ENCODE data around the gene NFILZ. TPM values are rescaled to one million over a fixed set of nuclear protein-coding genes. Genes with fewer than 3 reads are reported as not detected.

Gene NFILZ
- total and polyA plus RNA-seq, 2 of the 8 experiments (the other 6 are each of a cell fraction or from before 2014, with no cell fraction given): not detected

DNA sequence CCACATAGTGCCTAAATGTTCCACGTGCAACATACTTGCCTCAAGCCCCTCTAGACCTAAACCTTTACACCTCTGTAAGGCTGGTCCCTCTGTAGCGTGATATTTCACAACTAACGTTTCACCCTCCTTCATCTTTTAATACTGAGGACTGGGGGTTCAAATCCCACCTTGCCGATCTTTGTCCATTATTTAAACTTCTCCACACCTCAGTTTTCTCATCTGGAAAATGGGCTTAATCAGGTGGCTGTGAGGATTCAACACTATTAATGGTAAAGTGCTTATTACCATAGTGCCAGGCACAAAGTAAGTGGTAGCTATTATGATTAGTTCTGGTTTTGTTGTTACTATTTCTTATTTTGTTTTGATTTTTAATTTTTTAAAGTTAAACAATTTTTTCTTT, 12.4 kb upstream of the NFILZ start:
- H3K23ac ChIP-seq (ENCODE audit: insufficient read length): no peak overlapping the region
- no peak overlapping the region for H2AK5ac ChIP-seq (ENCODE audit: low read depth, low read length)
- no peak overlapping the region for H3K56ac ChIP-seq (replicated peaks; ENCODE audit: insufficient read length, low read depth, low read length)
- no peaks in the 10 kb centered on the region for H4K20me1 ChIP-seq (replicated peaks in 1 of 2; ENCODE audit: control insufficient read depth in 1 of 2, insufficient read depth in 2 of 2, low read length in 2 of 2)
- DNase-seq (ENCODE audit: low read depth in 1 of 2, low spot score in 2 of 2): no peak
- no peak overlapping the region for H2BK15ac ChIP-seq (ENCODE audit: low read length)
- no peak overlapping the region for H2AFZ ChIP-seq (ENCODE audit: low read length)
- H3K14ac ChIP-seq (ENCODE audit: insufficient read length): no peak overlapping the region
- H3K18ac ChIP-seq (ENCODE audit: extremely low read depth, low read length): no peak overlapping the region
- no peak overlapping the region for H2BK12ac ChIP-seq (ENCODE audit: low read depth, low read length)
- CTCF ChIA-PET (ENCODE audit: partially characterized antibody): interaction anchor here (0.6 to 6.0 kb wide), 8 partner anchors 12 to 876 kb away, joined by 3 to 26 read pairs (median 4); partner anchors contain the start of gene NFILZ
- H3K4ac ChIP-seq (replicated peaks; ENCODE audit: insufficient read length, low read depth, low read length): no peak overlapping the region
- H4K91ac ChIP-seq (replicated peaks; ENCODE audit: insufficient read length, low read length): no peak overlapping the region
- POLR2A ChIA-PET (ENCODE audit: partially characterized antibody): interaction anchor here (0.6 to 1.6 kb wide), 3 partner anchors 9 to 27 kb away, joined by 3 to 4 read pairs (median 4); no protein-coding TSS in a partner anchor
- no peak for FAIRE-seq
- H2BK20ac ChIP-seq (ENCODE audit: low read length): no peak overlapping the region
- 86% methylated on average over 4 of the region's 4 CpGs; no CpG with 5 or more reads in 1 of the 2 experiments for WGBS, 2 experiments (ENCODE audit: extremely low coverage in 1 of 2, insufficient coverage in 1 of 2, insufficient read length in 1 of 2, insufficient replicate concordance in 2 of 2, low coverage in 1 of 2, low lambda C conversion rate in 2 of 2, missing lambda C conversion rate in 1 of 2)
- H3K23me2 ChIP-seq (ENCODE audit: low read depth, low read length): no peaks in the 10 kb centered on the region; the same call in 1 of the 2 replicates
- no peaks in the 10 kb centered on the region for H3K36me3 ChIP-seq (ENCODE audit: control insufficient read depth in 2 of 4, insufficient read depth in 4 of 4, low read length in 3 of 4)
- no peak overlapping the region for H2BK5ac ChIP-seq (ENCODE audit: low read depth, low read length)
- H2BK120ac ChIP-seq (replicated peaks; ENCODE audit: low read depth, low read length): no peak overlapping the region
- H3K79me2 ChIP-seq (ENCODE audit: control insufficient read depth in 1 of 2, insufficient read depth in 2 of 2, low read length in 2 of 2): no peaks in the 10 kb centered on the region
- no peaks in the 10 kb centered on the region for H3K9me3 ChIP-seq (ENCODE audit: insufficient read depth in 2 of 2, low read depth in 1 of 2, low read length in 1 of 2)
- H3K27me3 ChIP-seq (replicated peaks in 1 of 4; ENCODE audit: control insufficient read depth in 3 of 4, extremely low read depth in 1 of 4, insufficient read depth in 3 of 4, low read length in 3 of 4): no peaks in the 10 kb centered on the region
- no peaks in the 10 kb centered on the region for H3K79me1 ChIP-seq (ENCODE audit: low read depth, low read length)
- no peaks in the 10 kb centered on the region for H3K4me1 ChIP-seq (replicated peaks in 1 of 4; ENCODE audit: control insufficient read depth in 3 of 4, insufficient read depth in 4 of 4, low read length in 3 of 4)
- no peak overlapping the region for H4K5ac ChIP-seq (ENCODE audit: insufficient read length, low read depth, low read length)
- H3K9ac ChIP-seq (replicated peaks in 1 of 4; ENCODE audit: extremely low read depth in 1 of 4, low read depth in 3 of 4, low read length in 3 of 4): no peak overlapping the region
- no peak overlapping the region for H4K8ac ChIP-seq (ENCODE audit: extremely low read depth, insufficient read depth, low read length)
- no peak overlapping the region for H3K4me3 ChIP-seq (ENCODE audit: extremely low read depth in 1 of 4, insufficient read depth in 2 of 4, low read depth in 3 of 4, low read length in 4 of 4)
- H3K27ac ChIP-seq (ENCODE audit: low read depth, low read length): no peak overlapping the region
- H3K4me2 ChIP-seq (ENCODE audit: insufficient read depth in 1 of 2, low read depth in 2 of 2, low read length in 2 of 2): no peak overlapping the region
- no peak for TF ChIP-seq CHD2 (IDR thresholded peaks at IDR 0.05; ENCODE audit: low read length)
- TF ChIP-seq, protein P1, sequence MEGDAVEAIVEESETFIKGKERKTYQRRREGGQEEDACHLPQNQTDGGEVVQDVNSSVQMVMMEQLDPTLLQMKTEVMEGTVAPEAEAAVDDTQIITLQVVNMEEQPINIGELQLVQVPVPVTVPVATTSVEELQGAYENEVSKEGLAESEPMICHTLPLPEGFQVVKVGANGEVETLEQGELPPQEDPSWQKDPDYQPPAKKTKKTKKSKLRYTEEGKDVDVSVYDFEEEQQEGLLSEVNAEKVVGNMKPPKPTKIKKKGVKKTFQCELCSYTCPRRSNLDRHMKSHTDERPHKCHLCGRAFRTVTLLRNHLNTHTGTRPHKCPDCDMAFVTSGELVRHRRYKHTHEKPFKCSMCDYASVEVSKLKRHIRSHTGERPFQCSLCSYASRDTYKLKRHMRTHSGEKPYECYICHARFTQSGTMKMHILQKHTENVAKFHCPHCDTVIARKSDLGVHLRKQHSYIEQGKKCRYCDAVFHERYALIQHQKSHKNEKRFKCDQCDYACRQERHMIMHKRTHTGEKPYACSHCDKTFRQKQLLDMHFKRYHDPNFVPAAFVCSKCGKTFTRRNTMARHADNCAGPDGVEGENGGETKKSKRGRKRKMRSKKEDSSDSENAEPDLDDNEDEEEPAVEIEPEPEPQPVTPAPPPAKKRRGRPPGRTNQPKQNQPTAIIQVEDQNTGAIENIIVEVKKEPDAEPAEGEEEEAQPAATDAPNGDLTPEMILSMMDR (IDR thresholded peaks at IDR 0.05; ENCODE audit: control extremely low read depth in 1 of 3, insufficient read depth in 1 of 3, low read depth in 1 of 3, low read length in 3 of 3): no peak
- no peak for TF ChIP-seq SIRT6 (IDR thresholded peaks at IDR 0.05; ENCODE audit: low read length)
- no peak for TF ChIP-seq NANOG (IDR thresholded peaks at IDR 0.05; ENCODE audit: insufficient read depth, low read depth, low read length, poor library complexity, severe bottlenecking)
- no peak for TF ChIP-seq SIX5 (IDR thresholded peaks at IDR 0.05; ENCODE audit: low read depth, low read length)
- TF ChIP-seq HDAC2 (IDR thresholded peaks at IDR 0.05; ENCODE audit: borderline replicate concordance in 1 of 2, low read depth in 2 of 2, low read length in 2 of 2): 0 out of 4 replicates have a peak, but pooled peaks of 1 of the 2 experiments have one; percentile 56
- TF ChIP-seq CBX5 (IDR thresholded peaks at IDR 0.05; ENCODE audit: low read depth, low read length): no peak
- no peak for TF ChIP-seq JUND (IDR thresholded peaks at IDR 0.05; ENCODE audit: low read length)
- TF ChIP-seq TBP (IDR thresholded peaks at IDR 0.05; ENCODE audit: low read depth, low read length): no peak
- TF ChIP-seq KDM1A (IDR thresholded peaks at IDR 0.05; ENCODE audit: borderline replicate concordance, low read length): peak; percentile 49; the same call in 1 of the 2 replicates
- no peak for TF ChIP-seq RAD21 (IDR thresholded peaks at IDR 0.05 in 1 of 2, conservative IDR thresholded peaks at IDR 0.05 in 1 of 2; ENCODE audit: low read depth in 2 of 2, low read length in 2 of 2)

Measured in H1 (cell line).